Measurements from ENCODE around the gene MLF2. TPM values are rescaled to one million over a fixed set of nuclear protein-coding genes. Genes with fewer than 3 reads are reported as not detected.
A peak's percentile ranks its signal among the peaks of the same experiment; 100 is the strongest.

The MLF2 gene
- polyA plus RNA-seq, 1 donor from 2014 or later = 134 TPM

DNA sequence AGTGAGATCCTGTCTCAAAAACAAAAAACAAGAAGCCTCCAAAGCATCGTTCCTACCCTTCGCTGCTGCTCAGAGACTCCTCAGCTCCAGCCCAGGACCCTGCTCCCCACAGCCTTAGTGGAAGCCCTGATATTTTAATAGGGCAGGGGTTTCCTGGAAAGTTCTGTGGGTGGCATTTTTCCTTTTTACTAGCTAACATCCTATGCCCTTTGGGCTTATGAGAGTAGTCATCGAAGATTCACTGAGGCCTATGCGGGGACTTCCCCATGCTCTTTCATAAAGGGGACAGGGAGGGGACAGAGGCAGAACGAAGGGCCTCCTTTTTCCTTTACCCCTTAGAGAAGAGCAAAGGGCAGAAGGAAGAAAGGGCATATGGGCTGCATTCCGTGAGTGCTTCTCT, 27.6 kb upstream of the MLF2 start:
- Histone ChIP-seq H3K9me2 (ENCODE audit: insufficient read depth, low read length) (no peaks in the 10 kb centered on the region), H3F3A (ENCODE audit: insufficient read depth, low read length, poor library complexity, severe bottlenecking) (no peaks in the 10 kb centered on the region), H3K27me3 (ENCODE audit: insufficient read depth, low read depth, low read length) (no peaks in the 10 kb centered on the region), H3K36me3 (ENCODE audit: insufficient read depth, low read length) (peaks cover 3% of the 10 kb centered on the region), H4K20me1 (ENCODE audit: insufficient read depth) (no peaks in the 10 kb centered on the region), H2AFZ (ENCODE audit: low read depth, low read length) (no peak overlapping the region), H3K4me2 (ENCODE audit: low read length) (no peak overlapping the region), H3K4me3 (ENCODE audit: low read length) (no peak overlapping the region), H3K9ac (ENCODE audit: low read length) (no peak overlapping the region), H3K27ac (ENCODE audit: low read length) (no peak overlapping the region), H3K9me3 (ENCODE audit: low read length) (no peaks in the 10 kb centered on the region), H3K79me2 (replicated peaks; ENCODE audit: insufficient read depth, low read length) (no peaks in the 10 kb centered on the region)
- TF ChIP-seq, protein P1, sequence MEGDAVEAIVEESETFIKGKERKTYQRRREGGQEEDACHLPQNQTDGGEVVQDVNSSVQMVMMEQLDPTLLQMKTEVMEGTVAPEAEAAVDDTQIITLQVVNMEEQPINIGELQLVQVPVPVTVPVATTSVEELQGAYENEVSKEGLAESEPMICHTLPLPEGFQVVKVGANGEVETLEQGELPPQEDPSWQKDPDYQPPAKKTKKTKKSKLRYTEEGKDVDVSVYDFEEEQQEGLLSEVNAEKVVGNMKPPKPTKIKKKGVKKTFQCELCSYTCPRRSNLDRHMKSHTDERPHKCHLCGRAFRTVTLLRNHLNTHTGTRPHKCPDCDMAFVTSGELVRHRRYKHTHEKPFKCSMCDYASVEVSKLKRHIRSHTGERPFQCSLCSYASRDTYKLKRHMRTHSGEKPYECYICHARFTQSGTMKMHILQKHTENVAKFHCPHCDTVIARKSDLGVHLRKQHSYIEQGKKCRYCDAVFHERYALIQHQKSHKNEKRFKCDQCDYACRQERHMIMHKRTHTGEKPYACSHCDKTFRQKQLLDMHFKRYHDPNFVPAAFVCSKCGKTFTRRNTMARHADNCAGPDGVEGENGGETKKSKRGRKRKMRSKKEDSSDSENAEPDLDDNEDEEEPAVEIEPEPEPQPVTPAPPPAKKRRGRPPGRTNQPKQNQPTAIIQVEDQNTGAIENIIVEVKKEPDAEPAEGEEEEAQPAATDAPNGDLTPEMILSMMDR (IDR thresholded peaks at IDR 0.05; ENCODE audit: poor library complexity, severe bottlenecking) = no peak

DNA sequence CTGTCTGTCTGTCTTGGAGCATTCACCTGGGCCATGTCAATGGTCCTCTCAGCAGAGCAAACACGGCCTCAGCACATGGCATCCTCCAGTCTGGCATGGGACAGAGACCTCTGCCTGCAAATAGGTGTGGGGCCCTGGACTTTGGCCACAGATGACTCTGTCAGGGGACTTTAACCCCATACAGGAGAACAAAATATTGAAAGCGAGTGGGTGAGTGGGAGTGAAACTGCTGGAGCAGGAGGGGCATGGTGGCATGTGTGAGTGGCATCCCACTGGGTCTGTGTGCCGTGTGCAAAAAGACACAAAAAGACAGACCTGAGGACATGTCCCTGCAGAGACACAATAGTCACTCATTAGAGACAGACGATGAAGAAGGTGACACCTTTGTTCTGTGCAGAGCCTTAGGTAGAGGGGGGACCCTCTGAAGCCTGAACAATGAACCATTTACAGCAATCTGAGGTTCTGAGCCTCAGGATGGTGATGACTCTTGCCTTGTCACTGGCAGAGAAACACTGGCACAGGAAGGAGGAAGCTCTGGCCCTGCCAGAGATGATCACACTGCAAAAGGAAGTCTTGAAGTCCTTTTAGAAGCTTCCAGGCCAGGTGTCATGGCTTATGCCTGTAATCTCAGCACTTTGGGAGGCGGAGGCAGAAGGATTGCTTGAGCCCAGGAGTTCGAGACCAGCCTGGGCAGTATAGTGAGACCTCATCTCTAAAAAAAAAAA, 26.9 kb upstream of the MLF2 start:
- peak overlapping the region; percentile 62 for H3K9ac ChIP-seq (ENCODE audit: low read length)
- H3K27ac ChIP-seq (ENCODE audit: low read length) = peak overlapping the region; percentile 79
- H3K36me3 ChIP-seq (ENCODE audit: insufficient read depth, low read length) = peaks cover 3% of the 10 kb centered on the region
- TF ChIP-seq, protein P2, sequence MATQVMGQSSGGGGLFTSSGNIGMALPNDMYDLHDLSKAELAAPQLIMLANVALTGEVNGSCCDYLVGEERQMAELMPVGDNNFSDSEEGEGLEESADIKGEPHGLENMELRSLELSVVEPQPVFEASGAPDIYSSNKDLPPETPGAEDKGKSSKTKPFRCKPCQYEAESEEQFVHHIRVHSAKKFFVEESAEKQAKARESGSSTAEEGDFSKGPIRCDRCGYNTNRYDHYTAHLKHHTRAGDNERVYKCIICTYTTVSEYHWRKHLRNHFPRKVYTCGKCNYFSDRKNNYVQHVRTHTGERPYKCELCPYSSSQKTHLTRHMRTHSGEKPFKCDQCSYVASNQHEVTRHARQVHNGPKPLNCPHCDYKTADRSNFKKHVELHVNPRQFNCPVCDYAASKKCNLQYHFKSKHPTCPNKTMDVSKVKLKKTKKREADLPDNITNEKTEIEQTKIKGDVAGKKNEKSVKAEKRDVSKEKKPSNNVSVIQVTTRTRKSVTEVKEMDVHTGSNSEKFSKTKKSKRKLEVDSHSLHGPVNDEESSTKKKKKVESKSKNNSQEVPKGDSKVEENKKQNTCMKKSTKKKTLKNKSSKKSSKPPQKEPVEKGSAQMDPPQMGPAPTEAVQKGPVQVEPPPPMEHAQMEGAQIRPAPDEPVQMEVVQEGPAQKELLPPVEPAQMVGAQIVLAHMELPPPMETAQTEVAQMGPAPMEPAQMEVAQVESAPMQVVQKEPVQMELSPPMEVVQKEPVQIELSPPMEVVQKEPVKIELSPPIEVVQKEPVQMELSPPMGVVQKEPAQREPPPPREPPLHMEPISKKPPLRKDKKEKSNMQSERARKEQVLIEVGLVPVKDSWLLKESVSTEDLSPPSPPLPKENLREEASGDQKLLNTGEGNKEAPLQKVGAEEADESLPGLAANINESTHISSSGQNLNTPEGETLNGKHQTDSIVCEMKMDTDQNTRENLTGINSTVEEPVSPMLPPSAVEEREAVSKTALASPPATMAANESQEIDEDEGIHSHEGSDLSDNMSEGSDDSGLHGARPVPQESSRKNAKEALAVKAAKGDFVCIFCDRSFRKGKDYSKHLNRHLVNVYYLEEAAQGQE (IDR thresholded peaks at IDR 0.05; ENCODE audit: borderline replicate concordance) = no peak
- TF ChIP-seq EZH2 (IDR thresholded peaks at IDR 0.05; ENCODE audit: borderline replicate concordance, insufficient read depth, low read length, poor library complexity, severe bottlenecking) (no peak), EP300 (conservative IDR thresholded peaks at IDR 0.05; ENCODE audit: poor library complexity, severe bottlenecking) (no peak), TAF1 (IDR thresholded peaks at IDR 0.05; ENCODE audit: low read depth) (no peak), POLR2AphosphoS5 (IDR thresholded peaks at IDR 0.05) (no peak), MXI1 (conservative IDR thresholded peaks at IDR 0.05; ENCODE audit: poor library complexity, severe bottlenecking) (no peak), RAD21 (conservative IDR thresholded peaks at IDR 0.05) (no peak), SMC3 (conservative IDR thresholded peaks at IDR 0.05; ENCODE audit: poor library complexity) (no peak)
- TF ChIP-seq, protein P1 (IDR thresholded peaks at IDR 0.05; ENCODE audit: poor library complexity, severe bottlenecking) = no peak
- no peaks in the 10 kb centered on the region for H3K9me2 ChIP-seq (ENCODE audit: insufficient read depth, low read length)
- H3F3A ChIP-seq (ENCODE audit: insufficient read depth, low read length, poor library complexity, severe bottlenecking) = no peaks in the 10 kb centered on the region
- H3K9me3 ChIP-seq (ENCODE audit: low read length) = no peaks in the 10 kb centered on the region
- H3K27me3 ChIP-seq (ENCODE audit: insufficient read depth, low read depth, low read length) = no peaks in the 10 kb centered on the region
- no peak overlapping the region for H3K4me3 ChIP-seq (ENCODE audit: low read length)
- H4K20me1 ChIP-seq (ENCODE audit: insufficient read depth) = no peaks in the 10 kb centered on the region
- H3K79me2 ChIP-seq (replicated peaks; ENCODE audit: insufficient read depth, low read length) = no peaks in the 10 kb centered on the region
- H2AFZ ChIP-seq (ENCODE audit: low read depth, low read length) = no peak overlapping the region
- H3K4me2 ChIP-seq (ENCODE audit: low read length) = no peak overlapping the region
